Measurements from ENCODE around the gene NRROS. TPM values are rescaled to one million over a fixed set of nuclear protein-coding genes. Genes with fewer than 3 reads are reported as not detected.

The NRROS gene
- total RNA-seq, 2 experiments from 2014 or later = 21.9 to 23.6 TPM

DNA sequence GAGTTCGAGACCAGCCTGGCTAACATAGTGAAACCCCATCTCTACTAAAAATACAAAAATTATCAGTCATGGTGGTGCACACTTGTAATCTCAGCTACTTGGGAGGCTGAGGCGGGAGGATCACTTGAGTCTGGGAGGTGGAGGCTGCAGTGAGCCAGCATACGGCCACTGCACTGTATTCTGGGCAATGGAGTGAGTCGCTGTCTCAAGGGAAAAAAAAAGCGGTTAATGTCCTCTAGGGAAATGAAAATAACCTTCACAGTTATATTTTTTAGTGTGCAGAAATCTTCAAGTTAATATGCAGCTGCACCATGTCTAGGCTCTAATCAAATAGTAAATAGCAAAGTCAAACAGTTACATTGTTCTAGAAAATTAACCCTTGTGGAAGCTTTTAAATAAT is 57.8 kb downstream of the NRROS start:
- POLR2A ChIA-PET = no interaction called here
- CTCF ChIA-PET = interaction anchor here (0.9 to 2.5 kb wide), 2 partner anchors 12 to 88 kb away, joined by 4 to 11 read pairs; no protein-coding TSS in a partner anchor

DNA sequence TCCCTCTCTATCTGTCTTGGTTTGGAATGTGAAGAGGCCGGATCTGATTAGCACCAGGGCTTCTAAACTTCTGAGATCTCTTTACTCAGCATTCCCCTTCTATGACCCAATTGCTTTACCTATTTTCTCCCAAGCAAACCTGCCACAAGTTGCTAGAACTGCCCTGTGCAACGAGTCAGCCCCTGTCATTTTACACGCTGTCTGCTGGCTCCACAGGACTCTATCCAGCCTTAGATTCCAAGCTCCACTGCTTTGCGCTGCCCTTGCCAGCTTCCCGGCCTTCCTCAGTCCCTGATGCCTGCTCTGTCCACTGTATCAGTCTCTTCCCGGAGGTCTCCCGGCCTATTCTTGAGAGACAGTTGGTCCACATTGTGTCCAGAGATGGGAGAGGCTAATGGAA is 60.3 kb downstream of the NRROS start:
- ChIA-PET POLR2A (no interaction called here), CTCF (no interaction called here)

DNA sequence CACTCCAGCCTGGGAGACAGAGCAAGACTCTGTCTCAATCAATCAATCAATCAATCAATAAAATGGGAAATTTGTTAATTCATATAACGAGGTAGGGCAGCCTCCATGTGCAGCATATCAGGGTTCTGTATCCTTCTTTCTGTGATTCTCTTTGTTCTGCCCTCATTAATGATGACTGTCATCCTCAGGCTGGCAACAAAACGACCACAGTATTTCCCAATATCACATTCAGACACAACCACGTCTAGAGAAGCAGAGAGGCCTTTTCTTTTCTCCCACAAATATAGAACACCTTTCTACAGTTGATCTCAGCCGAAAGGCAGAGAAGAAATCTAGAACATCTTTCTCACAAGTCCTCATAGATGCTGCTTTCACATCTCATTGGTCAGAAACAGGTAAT is 61.3 kb downstream of the NRROS start:
- ChIA-PET CTCF (no interaction called here), POLR2A (no interaction called here)

DNA sequence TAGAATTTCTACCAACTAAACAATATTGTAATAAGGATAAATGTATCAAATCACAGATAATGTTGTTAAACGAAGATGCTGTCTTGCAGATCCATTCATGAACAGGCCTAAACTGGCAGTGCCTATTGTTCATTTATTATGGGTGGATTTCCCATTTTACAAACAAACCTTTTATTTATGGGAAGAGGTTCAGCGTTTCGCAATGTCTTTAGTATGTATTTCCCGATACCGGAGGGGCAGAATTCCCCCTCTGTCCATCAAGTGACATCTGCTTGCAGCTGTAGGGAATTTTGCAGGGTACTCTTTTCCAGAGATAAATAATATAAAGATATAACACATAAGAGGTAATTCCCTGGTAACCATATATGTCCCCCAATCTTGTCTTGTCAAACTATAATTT is 66.8 kb downstream of the NRROS start:
- POLR2A ChIA-PET = no interaction called here
- CTCF ChIA-PET = interaction anchor here (0.6 kb wide), 1 partner anchor 289 kb away, joined by 4 read pairs; no protein-coding TSS in a partner anchor

DNA sequence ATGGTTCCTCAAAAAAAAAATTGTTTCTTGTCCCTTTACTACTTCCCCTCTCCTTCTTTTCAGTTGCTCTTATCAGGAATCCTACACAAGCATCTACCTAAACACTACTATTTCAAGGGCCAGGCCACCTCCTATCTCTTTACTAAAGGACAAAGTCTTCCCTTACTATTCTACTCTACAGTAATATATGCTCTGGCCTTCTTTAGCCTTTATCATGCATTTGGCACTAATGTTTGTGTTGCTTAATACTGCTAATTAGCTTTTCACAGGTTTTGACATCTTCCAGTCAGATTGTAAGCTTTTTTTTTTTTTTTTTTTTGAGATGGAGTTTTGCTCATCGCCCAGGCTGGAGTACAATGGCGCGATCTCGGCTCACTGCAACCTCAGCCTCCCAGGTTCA is 67.2 kb downstream of the NRROS start:
- ChIA-PET POLR2A (no interaction called here), CTCF (no interaction called here)

DNA sequence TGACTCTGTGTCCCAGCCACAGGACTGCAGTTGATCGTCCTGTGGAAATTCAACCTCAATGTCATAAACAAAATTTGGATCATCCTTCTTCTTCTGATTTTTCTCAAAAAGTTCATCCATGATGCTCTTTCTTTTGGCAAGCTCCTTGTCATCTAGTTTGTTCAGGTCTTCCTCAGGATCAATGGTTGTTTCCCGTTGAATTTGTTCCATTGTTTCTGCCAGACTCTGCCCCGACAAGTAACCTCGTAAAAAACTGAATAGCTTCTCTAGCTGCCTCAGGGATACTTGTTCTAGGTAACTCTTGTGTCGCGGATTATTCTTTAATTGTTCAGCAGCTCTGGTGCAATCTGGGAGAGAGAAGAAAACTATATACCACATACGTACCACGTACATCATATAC is 68.1 kb downstream of the NRROS start:
- ChIA-PET POLR2A (no interaction called here), CTCF (no interaction called here)

DNA sequence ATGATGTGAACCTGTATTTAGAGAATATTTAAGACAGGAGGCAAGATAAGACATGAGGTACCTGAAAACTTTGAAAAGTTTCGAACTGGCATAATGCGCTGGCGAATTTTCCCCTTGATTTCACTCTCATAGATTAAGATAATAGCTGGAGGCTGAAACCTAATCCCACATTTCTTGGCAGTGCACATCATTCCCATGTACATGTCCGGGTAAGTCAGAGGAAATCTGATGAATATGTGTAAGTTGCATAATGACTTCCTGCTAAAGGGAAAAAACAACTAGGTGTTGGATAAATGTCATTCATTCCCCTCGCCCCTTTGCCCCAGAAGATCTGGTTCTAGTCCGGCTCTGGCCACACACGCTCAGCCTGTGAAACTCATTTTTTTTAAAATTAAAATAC is 69.0 kb downstream of the NRROS start:
- ChIA-PET POLR2A (no interaction called here), CTCF (no interaction called here)

Other genes starting within 250 kb of the NRROS start
- gene UBXN7, start 207.3 kb upstream of the NRROS start, total RNA-seq = 10 to 100 TPM; 51.1 to 63.0 TPM
- gene RNF168, start 135.9 kb upstream of the NRROS start, total RNA-seq = 10 to 100 TPM; 23.4 to 23.5 TPM
- gene SMCO1, start 124.3 kb upstream of the NRROS start, total RNA-seq = not detected
- 10 to 100 TPM; 24.4 to 30.3 TPM for gene WDR53, start 71.1 kb upstream of the NRROS start, total RNA-seq
- 10 to 100 TPM; 28.5 to 28.9 TPM for gene FBXO45, start 71.0 kb upstream of the NRROS start, total RNA-seq
- gene CEP19, start 72.6 kb downstream of the NRROS start, total RNA-seq = 1 to 10 TPM; 4.8 to 5.4 TPM
- 10 to 100 TPM; 43.5 to 47.8 TPM for gene PIGX, start 72.7 kb downstream of the NRROS start, total RNA-seq
- gene PAK2, start 100.2 kb downstream of the NRROS start, total RNA-seq = 10 to 100 TPM; 73.8 to 78.4 TPM
- 10 to 100 TPM; 34.7 to 39.5 TPM for gene SENP5, start 228.2 kb downstream of the NRROS start, total RNA-seq